CD14-positive monocyte (primary cell): Measurements from ENCODE around the gene SLC22A9. TPM values are rescaled to one million over a fixed set of nuclear protein-coding genes. Genes with fewer than 3 reads are reported as not detected.
"Not testable (repeated sequence)": the region's sequence is repeated elsewhere in the genome, so short reads cannot be mapped to it uniquely, and the experiment has no call there.

Experiments used
- DNase-seq, 3 donors: peaks; one replicate each; pipeline ENCODE4 v3.0.0-alpha.2; 2011 to 2022
- H2AFZ ChIP-seq: 2 replicates; pipeline ENCODE4 v1.6.0; 2012; ENCODE audit warnings: mild to moderate bottlenecking, low read depth, low read length, inconsistent platforms; ENCODE audit not compliant: insufficient read depth, poor library complexity, severe bottlenecking
- H3K27ac ChIP-seq, 2 donors: 1 replicate in 1 of 2; 2 replicates in 1 of 2; pipeline ENCODE4 v1.5.1; 2012 to 2013; ENCODE audit warnings: low read length in 2 of 2, control low read depth in 1 of 2, inconsistent platforms in 1 of 2, low read depth in 1 of 2, mild to moderate bottlenecking in 1 of 2
- H3K27me3 ChIP-seq, 2 donors: one replicate each; pipeline versions ENCODE4 v1.6.0 to v1.6.1; 2011 to 2013; ENCODE audit warnings: low read length in 2 of 2; ENCODE audit not compliant: control insufficient read depth in 2 of 2, insufficient read depth in 2 of 2
- H3K36me3 ChIP-seq, 2 donors: replicated peaks in 1 of 2; 1 replicate in 1 of 2; 2 replicates in 1 of 2; pipeline versions ENCODE4 v1.5.1 to v1.6.1; 2012 to 2013; ENCODE audit warnings: low read length in 2 of 2, control low read depth in 1 of 2, inconsistent platforms in 1 of 2, mild to moderate bottlenecking in 1 of 2; ENCODE audit not compliant: insufficient read depth in 2 of 2, control insufficient read depth in 1 of 2
- H3K4me1 ChIP-seq, 2 donors: 1 replicate in 1 of 2; 2 replicates in 1 of 2; pipeline versions ENCODE4 v1.5.1 to v1.6.1; 2012 to 2013; ENCODE audit warnings: low read length in 2 of 2, control low read depth in 1 of 2, inconsistent platforms in 1 of 2, mild to moderate bottlenecking in 1 of 2, moderate library complexity in 1 of 2; ENCODE audit not compliant: insufficient read depth in 2 of 2, control insufficient read depth in 1 of 2
- H3K4me2 ChIP-seq: replicated peaks from 2 replicates; pipeline ENCODE3; 2012; ENCODE audit warnings: low read length, moderate library complexity, mild to moderate bottlenecking; ENCODE audit not compliant: poor library complexity, severe bottlenecking; ENCODE audit errors: extremely low read depth
- H3K4me3 ChIP-seq, 3 experiments: fragments of 200-600 bp in 1 of 3; sonication (generic) in 1 of 3; replicated peaks in 1 of 3; 1 replicate in 2 of 3; 2 replicates in 1 of 3; pipeline ENCODE4 v1.5.1; 2011 to 2013; ENCODE audit warnings: low read length in 3 of 3, mild to moderate bottlenecking in 3 of 3, control low read depth in 2 of 3, low read depth in 2 of 3, inconsistent platforms in 1 of 3, moderate library complexity in 1 of 3
- H3K79me2 ChIP-seq: 2 replicates; pipeline ENCODE4 v1.6.0; 2012; ENCODE audit warnings: mild to moderate bottlenecking, control low read depth, inconsistent platforms, low read length, moderate library complexity; ENCODE audit not compliant: insufficient read depth
- H3K9ac ChIP-seq: 2 replicates; pipeline ENCODE4 v1.6.0; 2017; ENCODE audit warnings: low read length, mild to moderate bottlenecking; ENCODE audit not compliant: insufficient read depth, poor library complexity, severe bottlenecking
- H3K9me3 ChIP-seq, 2 donors: replicated peaks in 1 of 2; 1 replicate in 1 of 2; 2 replicates in 1 of 2; pipeline versions ENCODE4 v1.5.1 to v1.6.1; 2012 to 2013; ENCODE audit warnings: low read length in 2 of 2, control low read depth in 1 of 2; ENCODE audit not compliant: control insufficient read depth in 1 of 2, insufficient read depth in 1 of 2
- H4K20me1 ChIP-seq: 2 replicates; pipeline ENCODE4 v1.6.0; 2012; ENCODE audit warnings: mild to moderate bottlenecking, low read length, control low read depth, moderate library complexity; ENCODE audit not compliant: insufficient read depth
- H3K27ac Mint-ChIP-seq, 7 donors: one replicate each; pipeline ENCODE4 v1.8.0; 2020; ENCODE audit warnings: mild to moderate bottlenecking in 7 of 7, mixed read lengths in 7 of 7, moderate library complexity in 6 of 7, inconsistent platforms in 2 of 7
- H3K27me3 Mint-ChIP-seq, 3 donors: one replicate each; pipeline ENCODE4 v1.8.0; 2021 to 2022; ENCODE audit warnings: low read depth in 3 of 3, mild to moderate bottlenecking in 3 of 3, mixed read lengths in 3 of 3, moderate library complexity in 3 of 3, inconsistent platforms in 1 of 3
- H3K36me3 Mint-ChIP-seq, 2 donors: one replicate each; pipeline ENCODE4 v1.8.0; 2020; ENCODE audit warnings: mixed read lengths in 2 of 2, inconsistent platforms in 1 of 2, mild to moderate bottlenecking in 1 of 2
- H3K4me1 Mint-ChIP-seq: one replicate; pipeline ENCODE4 v1.8.0; 2020; ENCODE audit warnings: mild to moderate bottlenecking, mixed read lengths
- H3K4me3 Mint-ChIP-seq, 2 donors: one replicate each; pipeline ENCODE4 v1.8.0; 2020; ENCODE audit warnings: mild to moderate bottlenecking in 2 of 2, mixed read lengths in 2 of 2, moderate library complexity in 1 of 2
- H3K9me3 Mint-ChIP-seq, 7 donors: one replicate each; pipeline ENCODE4 v1.8.0; 2020 to 2022; ENCODE audit warnings: mixed read lengths in 7 of 7, mild to moderate bottlenecking in 6 of 7, moderate library complexity in 6 of 7, inconsistent platforms in 2 of 7
- CTCF ChIP-seq: fragments of 200-600 bp; IDR thresholded peaks from one replicate; pipeline ENCODE4 v1.8.0; 2022; ENCODE audit warnings: antibody characterized with exemption, mild to moderate bottlenecking
- WGBS: methylation state at CpG from one replicate; pipeline ENCODE4 v1.1.5; 2013; ENCODE audit warnings: missing lambda C conversion rate; ENCODE audit not compliant: insufficient coverage; 5-methylcytosine and 5-hydroxymethylcytosine counted together
- intact Hi-C, 2 donors: fragments of 100-400 bp; cut with micrococcal nuclease; formaldehyde crosslinking; loops; one replicate each; pipeline versions ENCODE4 v1.15.0 to v1.15.1; 2023
- polyA minus RNA-seq: library from RNA; depleted of rRNA, polyadenylated mRNA; stranded (reverse); fragments of >200 nt; gene quantifications from 2 replicates; pipeline ENCODE4 v1.2.3, GENCODE V29; 2012
- polyA plus RNA-seq, 3 donors: library from polyadenylated mRNA; depleted of rRNA in 1 of 3; unstranded in 2 of 3; stranded (reverse) in 1 of 3; fragments of 300-500 nt in 2 of 3; fragments of >200 nt in 1 of 3; fragmentation: Illumina TruSeq in 2 of 3; gene quantifications; 1 replicate in 2 of 3; 2 replicates in 1 of 3; pipeline ENCODE4 v1.2.3, GENCODE V29; 2012 to 2021
- total RNA-seq, 12 experiments: library from RNA in 1 of 12; stranded (reverse) in 1 of 12; fragments of 120-200 nt in 1 of 12; gene quantifications; one replicate each; pipeline ENCODE4 v1.2.4 and lab custom pipeline; 2013 to 2026; ENCODE audit warnings: mixed read lengths in 6 of 12, inconsistent platforms in 1 of 12

SLC22A9 gene
- total RNA-seq (2013), result not detected
- polyA plus RNA-seq (not detected), polyA minus RNA-seq (not detected in 2 replicates), total RNA-seq (lab: John Stamatoyannopoulos, UW) (0 to 1.2 (median 0.06) reads per million in 11 experiments)

DNA sequence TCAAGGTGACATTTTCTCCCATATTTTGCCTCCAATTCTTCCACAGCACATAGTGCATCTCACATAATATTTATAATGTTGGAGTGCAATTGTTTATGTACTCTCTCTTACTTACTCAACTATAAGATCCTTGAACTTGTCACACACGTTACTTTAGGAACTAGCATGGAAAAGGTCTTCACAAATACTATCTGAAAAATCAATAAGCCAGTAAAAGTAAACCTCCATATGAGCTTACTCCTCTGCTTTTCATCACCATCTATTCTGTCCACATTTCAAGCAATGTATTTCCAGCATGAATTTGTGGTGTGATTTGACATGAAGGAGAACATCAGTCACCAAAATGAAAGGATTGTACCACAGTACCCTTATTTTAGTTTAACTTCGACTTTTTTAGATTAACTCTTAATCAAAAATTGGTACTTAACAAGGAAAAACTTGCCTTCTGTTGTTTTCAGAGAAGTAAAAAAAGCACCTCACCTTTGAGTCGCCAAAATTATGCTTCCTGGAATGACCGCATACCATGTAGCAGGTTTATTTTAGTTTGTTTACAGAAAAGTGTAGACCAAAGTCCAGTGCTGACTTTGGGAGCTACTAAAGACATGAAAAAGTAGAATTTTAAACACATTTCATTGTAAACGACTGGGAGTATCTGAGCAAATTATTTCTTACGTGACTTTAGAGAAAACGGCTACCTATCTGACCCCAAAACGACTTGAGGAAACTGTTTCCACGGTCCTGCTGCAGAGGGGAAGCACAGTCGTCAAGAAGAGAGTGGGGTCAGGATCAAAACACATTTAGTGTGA lies at the start of gene SLC22A9:
TSS of gene SLC22A9 (plus strand) at position 621 of the 806 bp plus-strand sequence. CDS start 272 bp downstream, outside the sequence.
- Mint-ChIP-seq H3K27ac (no peak within 1 kb of the TSS), H3K27me3 (peaks cover 5 to 14% (median 13%) of the 10 kb centered on the region in 3 donors), H3K9me3 (peaks cover 0 to 11% (median 0%) of the 10 kb centered on the region in 7 donors), H3K4me3 (no peak within 1 kb of the TSS), H3K4me1 (no peaks in the 10 kb centered on the region), H3K36me3 (no peaks in the 10 kb centered on the region)
- no peaks in the 10 kb centered on the region for H3K36me3 ChIP-seq
- 92% methylated on average over 2 of the region's 10 CpGs for WGBS
- TF ChIP-seq CTCF, result no peak
- H3K4me1 ChIP-seq, result no peaks in the 10 kb centered on the region
- DNase-seq, result no peak
- intact Hi-C loops, result no loop called here
- no peak within 1 kb of the TSS for H3K27ac ChIP-seq
- H3K27me3 ChIP-seq, result peaks cover 2 to 10% of the 10 kb centered on the region in 2 donors
- H3K9me3 ChIP-seq, result no peaks in the 10 kb centered on the region
- no peaks in the 10 kb centered on the region for H4K20me1 ChIP-seq
- H3K4me3 ChIP-seq, result no peak within 1 kb of the TSS
- no peaks in the 10 kb centered on the region for H3K79me2 ChIP-seq
- H3K4me2 ChIP-seq, result no peak within 1 kb of the TSS
- H2AFZ ChIP-seq, result no peak within 1 kb of the TSS
- no peak within 1 kb of the TSS for H3K9ac ChIP-seq

DNA sequence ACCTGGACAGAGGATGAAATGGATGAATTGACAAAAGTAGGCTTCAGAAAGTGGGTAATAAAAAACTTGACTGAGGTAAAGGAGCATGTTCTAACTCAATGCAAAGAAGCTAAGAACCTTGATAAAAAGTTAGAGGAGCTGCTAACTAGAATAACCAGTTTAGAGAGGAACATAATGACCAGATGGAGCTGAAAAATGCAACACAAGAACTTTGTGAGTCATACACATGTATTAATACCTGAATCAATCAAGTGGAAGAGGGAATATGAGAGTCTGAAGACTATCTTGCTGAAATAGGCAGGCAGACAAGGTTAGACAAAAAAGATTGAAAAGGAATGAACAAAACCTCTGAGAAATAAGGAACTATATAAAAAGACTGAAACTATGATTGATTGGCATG lies 47.9 kb upstream of the SLC22A9 start:
- no peak for DNase-seq
- H3K27me3 Mint-ChIP-seq, result peaks cover 0 to 1% (median 1%) of the 10 kb centered on the region in 3 donors
- no peak overlapping the region for H3K4me3 Mint-ChIP-seq
- H3K9me3 Mint-ChIP-seq, result peaks cover 8 to 32% (median 13%) of the 10 kb centered on the region in 7 donors
- no peaks in the 10 kb centered on the region for H3K36me3 ChIP-seq
- H3K4me2 ChIP-seq, result no peak overlapping the region
- H3K9me3 ChIP-seq, result peaks cover 0 to 4% of the 10 kb centered on the region in 2 donors
- H3K27me3 ChIP-seq, result no peaks in the 10 kb centered on the region
- H3K27ac Mint-ChIP-seq, result no peak overlapping the region
- H3K4me1 ChIP-seq, result no peaks in the 10 kb centered on the region
- no peaks in the 10 kb centered on the region for H3K36me3 Mint-ChIP-seq
- no peak overlapping the region for H2AFZ ChIP-seq
- no peak overlapping the region for H3K9ac ChIP-seq
- intact Hi-C loops, result no loop called here
- H3K79me2 ChIP-seq, result no peaks in the 10 kb centered on the region
- no peaks in the 10 kb centered on the region for H3K4me1 Mint-ChIP-seq
- no peaks in the 10 kb centered on the region for H4K20me1 ChIP-seq
- no peak for TF ChIP-seq CTCF
- no peak overlapping the region for H3K27ac ChIP-seq
- H3K4me3 ChIP-seq, result no peak overlapping the region

GRCh38 chr11:63335089-63335488 lies 34.5 kb upstream of the SLC22A9 start:
- H3K9me3 Mint-ChIP-seq, result peaks cover 6 to 23% (median 16%) of the 10 kb centered on the region in 7 donors
- H3K4me1 Mint-ChIP-seq, intact Hi-C loops, H2AFZ ChIP-seq, H3K27ac ChIP-seq, H3K27me3 ChIP-seq, H3K4me1 ChIP-seq, H3K4me2 ChIP-seq, DNase-seq, H3K36me3 Mint-ChIP-seq, H3K79me2 ChIP-seq, H3K4me3 ChIP-seq, H3K9ac ChIP-seq, H3K27ac Mint-ChIP-seq, H3K9me3 ChIP-seq, H3K4me3 Mint-ChIP-seq, H3K27me3 Mint-ChIP-seq, H4K20me1 ChIP-seq, H3K36me3 ChIP-seq: not testable (repeated sequence)
- whole genome bisulfite sequencing, result no CpG with 5 or more reads among the region's 3 CpGs
